Liver (tissue), 3 donors: Measurements from ENCODE around the gene NDUFAF7.

Experiments used
- CTCF ChIP-seq: fragments of 150-350 bp; IDR thresholded peaks from 2 replicates; pipeline ENCODE4 v1.5.1; 2017; ENCODE audit warnings: improper control_type of control experiment, low read depth, low read length; ENCODE audit not compliant: missing input control
- HNF4G ChIP-seq: IDR thresholded peaks from 2 replicates; pipeline ENCODE4 v1.6.1; 2016; ENCODE audit warnings: antibody characterized with exemption
- MAX ChIP-seq: IDR thresholded peaks from 2 replicates; pipeline ENCODE4 v1.6.1; 2016; ENCODE audit warnings: antibody characterized with exemption
- TAF1 ChIP-seq: conservative IDR thresholded peaks from 2 replicates; pipeline ENCODE4 v1.6.1; 2016; ENCODE audit warnings: antibody characterized with exemption, mild to moderate bottlenecking
- donor health status: healthy.
- donor health status: healthy.

- TF ChIP-seq MAX, result no peak
- no peak for TF ChIP-seq CTCF
- no peak for TF ChIP-seq TAF1
- no peak for TF ChIP-seq HNF4G
Observed at GRCh38 chr2:37295469-37296073, 64.1 kb downstream of the NDUFAF7 start.
